ENCODE data around the gene SSBP2.

GRCh38 chr5:81779916-81780266 lies 29.0 kb upstream of the SSBP2 start:
- TF ChIP-seq CTCF (IDR thresholded peaks at IDR 0.05; ENCODE audit: borderline replicate concordance, extremely low read depth, low read length, poor library complexity, severe bottlenecking): no peak
- TF ChIP-seq EZH2 (IDR thresholded peaks at IDR 0.05; ENCODE audit: borderline replicate concordance, low read depth, low read length, severe bottlenecking): no peak
